IMR-90 (cell line): Measurements from ENCODE around the gene OSBPL3. TPM values are rescaled to one million over a fixed set of nuclear protein-coding genes. Genes with fewer than 3 reads are reported as not detected.

Source experiments
- ATAC-seq: fragments of 200-7000 bp; cut with Tn5 transposase; 2 replicates; pipeline ENCODE4 v1.9.1; 2020; ENCODE audit warnings: low read depth, mild to moderate bottlenecking, moderate library complexity
- BruUV-seq: library from RNA; stranded (reverse); fragments of 400-500 nt; replicated peaks from 2 replicates; lab custom pipeline; 2021; lab: Mats Ljungman, UMichigan
- CTCF ChIA-PET: fragments of 300-600 bp; formaldehyde crosslinking; extraction: SDS; loops from one replicate; lab custom pipeline; 2021; ENCODE audit warnings: antibody characterized with exemption; lab: Yijun Ruan, JAX
- POLR2A ChIA-PET: fragments of 300-600 bp; sonication (Branson Sonifier 250); formaldehyde crosslinking; loops from one replicate; lab custom pipeline; 2022; ENCODE audit warnings: antibody characterized with exemption; ENCODE audit not compliant: unreplicated experiment; lab: Charles Lee
- DNase-seq: peaks from one replicate; pipeline ENCODE4 v3.0.0; 2013
- H2AFZ ChIP-seq: replicated peaks from 2 replicates; pipeline ENCODE3; 2013; ENCODE audit warnings: low read length, mild to moderate bottlenecking; ENCODE audit not compliant: poor library complexity
- H2AK5ac ChIP-seq: 2 replicates; pipeline ENCODE4 v1.6.1; 2013; ENCODE audit warnings: low read depth, low read length, inconsistent platforms
- H2AK9ac ChIP-seq: replicated peaks from 2 replicates; pipeline ENCODE3; 2013; ENCODE audit warnings: mild to moderate bottlenecking, low read depth, low read length, moderate library complexity; ENCODE audit not compliant: poor library complexity
- H2BK120ac ChIP-seq: 2 replicates; pipeline ENCODE4 v1.6.1; 2013; ENCODE audit warnings: low read depth, low read length, inconsistent platforms
- H2BK15ac ChIP-seq: 3 replicates; pipeline ENCODE4 v1.6.1; 2013; ENCODE audit warnings: low read depth, low read length, inconsistent platforms
- H2BK20ac ChIP-seq: 2 replicates; pipeline ENCODE4 v1.6.1; 2013; ENCODE audit warnings: low read depth, mild to moderate bottlenecking, inconsistent platforms, low read length, moderate library complexity
- H2BK5ac ChIP-seq: 2 replicates; pipeline ENCODE4 v1.6.1; 2013; ENCODE audit warnings: mild to moderate bottlenecking, low read depth, low read length, inconsistent platforms; ENCODE audit not compliant: poor library complexity, severe bottlenecking
- H3K14ac ChIP-seq: replicated peaks from 2 replicates; pipeline ENCODE4 v1.6.1; 2013; ENCODE audit warnings: low read depth, low read length, inconsistent platforms
- H3K18ac ChIP-seq: 2 replicates; pipeline ENCODE4 v1.6.1; 2013; ENCODE audit warnings: low read depth, low read length, control low read depth
- H3K23ac ChIP-seq: 2 replicates; pipeline ENCODE4 v1.6.1; 2013; ENCODE audit warnings: low read depth, low read length, inconsistent platforms
- H3K27ac ChIP-seq: 2 replicates; pipeline ENCODE4 v1.5.1; 2013; ENCODE audit warnings: mild to moderate bottlenecking, control low read depth, low read length; ENCODE audit not compliant: insufficient read depth
- H3K27me3 ChIP-seq: 2 replicates; pipeline ENCODE4 v1.6.1; 2013; ENCODE audit warnings: low read length; ENCODE audit not compliant: control insufficient read depth, insufficient read depth
- H3K36me3 ChIP-seq: 2 replicates; pipeline ENCODE4 v1.6.1; 2013; ENCODE audit warnings: low read length, mixed read lengths; ENCODE audit not compliant: control insufficient read depth, insufficient read depth
- H3K4ac ChIP-seq: 2 replicates; pipeline ENCODE4 v1.6.1; 2013; ENCODE audit warnings: low read depth, low read length, inconsistent platforms
- H3K4me1 ChIP-seq: 2 replicates; pipeline ENCODE4 v1.6.1; 2013; ENCODE audit warnings: low read length, mixed read lengths; ENCODE audit not compliant: control insufficient read depth, insufficient read depth
- H3K4me2 ChIP-seq: 2 replicates; pipeline ENCODE4 v1.6.1; 2013; ENCODE audit warnings: low read depth, mild to moderate bottlenecking, control low read depth, low read length, moderate library complexity
- H3K4me3 ChIP-seq: 2 replicates; pipeline ENCODE4 v1.5.1; 2013; ENCODE audit warnings: low read depth, mild to moderate bottlenecking, control low read depth, low read length, moderate library complexity; ENCODE audit not compliant: insufficient read depth
- H3K56ac ChIP-seq: 2 replicates; pipeline ENCODE4 v1.6.1; 2013; ENCODE audit warnings: low read length, inconsistent platforms; ENCODE audit not compliant: insufficient read depth; ENCODE audit errors: extremely low read depth
- H3K79me1 ChIP-seq, 2 experiments: 2 replicates each; pipeline ENCODE4 v1.6.1; 2013; ENCODE audit warnings: low read length in 2 of 2, inconsistent platforms in 1 of 2, low read depth in 1 of 2
- H3K9ac ChIP-seq: 2 replicates; pipeline ENCODE4 v1.6.1; 2013; ENCODE audit warnings: low read depth, low read length, control low read depth
- H3K9me1 ChIP-seq: 2 replicates; pipeline ENCODE4 v1.6.1; 2013; ENCODE audit warnings: low read length, inconsistent platforms; ENCODE audit not compliant: insufficient read depth
- H3K9me3 ChIP-seq: 2 replicates; pipeline ENCODE4 v1.6.1; 2013; ENCODE audit warnings: low read length; ENCODE audit not compliant: control insufficient read depth, insufficient read depth
- H4K20me1 ChIP-seq: 2 replicates; pipeline ENCODE4 v1.6.1; 2013; ENCODE audit warnings: low read length, inconsistent platforms; ENCODE audit not compliant: insufficient read depth
- H4K5ac ChIP-seq: 2 replicates; pipeline ENCODE4 v1.6.1; 2013; ENCODE audit warnings: mild to moderate bottlenecking, low read depth, low read length, control low read depth
- H4K8ac ChIP-seq, 2 experiments: 2 replicates each; pipeline ENCODE4 v1.6.1; 2013; ENCODE audit warnings: low read depth in 2 of 2, low read length in 2 of 2, control low read depth in 1 of 2, inconsistent platforms in 1 of 2
- H4K91ac ChIP-seq: 2 replicates; pipeline ENCODE4 v1.6.1; 2013; ENCODE audit warnings: low read depth, low read length, inconsistent platforms; ENCODE audit not compliant: insufficient read depth
- NFE2L2 ChIP-seq: fragments of 150-350 bp; IDR thresholded peaks from 2 replicates; pipeline ENCODE4 v1.6.1; 2016; ENCODE audit warnings: low read depth, mild to moderate bottlenecking, low read length
- USF2 ChIP-seq: fragments of 150-350 bp; IDR thresholded peaks from 2 replicates; pipeline ENCODE4 v1.6.1; 2017; ENCODE audit warnings: mild to moderate bottlenecking, antibody characterized with exemption, low read length, low read depth
- WGBS, 2 experiments: methylation state at CpG; one replicate each; pipeline versions ENCODE4 v1.1.5 to v1.1.7; 2013; ENCODE audit warnings: missing lambda C conversion rate in 2 of 2; ENCODE audit not compliant: insufficient read length in 1 of 2; ENCODE audit errors: extremely low coverage in 2 of 2; 5-methylcytosine and 5-hydroxymethylcytosine counted together
- dilution Hi-C: fragments of 300-500 bp; cut with HindIII; formaldehyde crosslinking; loops from one replicate; pipeline ENCODE4 v1.14.3; 2018; ENCODE audit warnings: low sequenced_read_pairs; ENCODE audit not compliant: unreplicated experiment
- in situ Hi-C: fragments of 300-500 bp; cut with MboI; formaldehyde crosslinking; loops from 3 replicates; pipeline ENCODE4 v1.14.3; 2019; ENCODE audit warnings: low sequenced_read_pairs, inconsistent platforms, mixed read lengths
- intact Hi-C: fragments of 100-400 bp; cut with micrococcal nuclease; formaldehyde crosslinking; loops from 2 replicates; pipeline ENCODE4 v1.10.0; 2022
- polyA plus RNA-seq, 3 experiments: library from polyadenylated mRNA; depleted of rRNA; stranded (reverse); fragments of >200 nt; gene quantifications; 2 replicates each; pipeline ENCODE4 v1.2.3, GENCODE V29; 2012; ENCODE audit warnings: low replicate concordance in 1 of 3
- total RNA-seq: library from RNA; depleted of rRNA; stranded (reverse); fragments of >200 nt; gene quantifications from 2 replicates; pipeline ENCODE4 v1.2.3, GENCODE V29; 2012

The OSBPL3 gene
- total and polyA plus RNA-seq, 2 of the 4 experiments (the other 2 are of a cell fraction), result 18.0 to 29.9 TPM

- Histone ChIP-seq H2BK15ac (no peak overlapping the region), H3K4me3 (no peak overlapping the region), H3K27ac (no peak overlapping the region), H4K8ac (no peak overlapping the region), H2BK20ac (no peak overlapping the region), H3K14ac (peak overlapping the region; percentile 63; the same call in 1 of the 2 replicates), H2AFZ (no peak overlapping the region), H3K4me2 (peak overlapping the region; percentile 88), H3K9me1 (peaks cover 2% of the 10 kb centered on the region; the same call in 1 of the 2 replicates), H3K23ac (no peak overlapping the region), H4K91ac (no peak overlapping the region), H3K9ac (0 out of 2 replicates have a peak overlapping the region, but pooled peaks have one; percentile 14), H3K56ac (no peak overlapping the region), H3K36me3 (no peaks in the 10 kb centered on the region), H3K4ac (no peak overlapping the region), H3K4me1 (peaks cover 12% of the 10 kb centered on the region), H3K9me3 (no peaks in the 10 kb centered on the region), H3K79me1 (peaks cover 50 to 56% of the 10 kb centered on the region in 2 experiments), H2BK120ac (no peak overlapping the region), H3K27me3 (no peaks in the 10 kb centered on the region), H3K18ac (peak overlapping the region; percentile 76; the same call in 1 of the 2 replicates), H4K20me1 (no peaks in the 10 kb centered on the region; the same call in 1 of the 2 replicates), H2AK9ac (no peak overlapping the region), H2AK5ac (no peak overlapping the region), H4K5ac (0 out of 2 replicates have a peak overlapping the region, but pooled peaks have one; percentile 18), H2BK5ac (peak overlapping the region; percentile 75)
- ChIA-PET CTCF (no interaction called here), POLR2A (no interaction called here)
- in situ Hi-C loops, result no loop called here
- TF ChIP-seq USF2 (no peak), NFE2L2 (no peak)
- intact Hi-C loops, result no loop called here
- 83% methylated on average over 1 of the region's 3 CpGs; no CpG with 5 or more reads in 1 of the 2 experiments for WGBS, 2 experiments
- DNase-seq, result peak; percentile 62
- peak; percentile 77 for ATAC-seq
- BruUV-seq, result no TSS peak
- dilution Hi-C loops, result no loop called here
These were observed 43.7 kb downstream of the OSBPL3 start for GRCh38 chr7:24936121-24936824.
